Duodenal mucosa (tissue), 2 donors: Measurements from ENCODE around the gene ARL6IP4.

Experiments used
- H3K27ac ChIP-seq: one replicate; pipeline ENCODE4 v1.7.0; 2013; ENCODE audit warnings: low read depth, low read length
- H3K27me3 ChIP-seq, 2 donors: one replicate each; pipeline ENCODE4 v1.7.0; 2013; ENCODE audit warnings: low read length in 2 of 2, control low read depth in 1 of 2; ENCODE audit not compliant: insufficient read depth in 2 of 2, control insufficient read depth in 1 of 2
- H3K36me3 ChIP-seq, 2 donors: one replicate each; pipeline ENCODE4 v1.7.0; 2013; ENCODE audit warnings: low read length in 2 of 2, control low read depth in 1 of 2; ENCODE audit not compliant: insufficient read depth in 2 of 2, control insufficient read depth in 1 of 2
- H3K4me1 ChIP-seq, 2 donors: one replicate each; pipeline ENCODE4 v1.7.0; 2013; ENCODE audit warnings: low read length in 2 of 2, control low read depth in 1 of 2; ENCODE audit not compliant: insufficient read depth in 2 of 2, control insufficient read depth in 1 of 2
- H3K4me3 ChIP-seq, 2 donors: one replicate each; pipeline ENCODE4 v1.7.0; 2013; ENCODE audit warnings: low read length in 2 of 2, low read depth in 1 of 2
- H3K9ac ChIP-seq, 2 donors: one replicate each; pipeline ENCODE4 v1.7.0; 2013; ENCODE audit warnings: low read length in 2 of 2, low read depth in 1 of 2
- H3K9me3 ChIP-seq, 2 donors: one replicate each; pipeline ENCODE4 v1.7.0; 2013; ENCODE audit warnings: low read length in 2 of 2, control low read depth in 1 of 2; ENCODE audit not compliant: control insufficient read depth in 1 of 2

ARL6IP4 gene

DNA sequence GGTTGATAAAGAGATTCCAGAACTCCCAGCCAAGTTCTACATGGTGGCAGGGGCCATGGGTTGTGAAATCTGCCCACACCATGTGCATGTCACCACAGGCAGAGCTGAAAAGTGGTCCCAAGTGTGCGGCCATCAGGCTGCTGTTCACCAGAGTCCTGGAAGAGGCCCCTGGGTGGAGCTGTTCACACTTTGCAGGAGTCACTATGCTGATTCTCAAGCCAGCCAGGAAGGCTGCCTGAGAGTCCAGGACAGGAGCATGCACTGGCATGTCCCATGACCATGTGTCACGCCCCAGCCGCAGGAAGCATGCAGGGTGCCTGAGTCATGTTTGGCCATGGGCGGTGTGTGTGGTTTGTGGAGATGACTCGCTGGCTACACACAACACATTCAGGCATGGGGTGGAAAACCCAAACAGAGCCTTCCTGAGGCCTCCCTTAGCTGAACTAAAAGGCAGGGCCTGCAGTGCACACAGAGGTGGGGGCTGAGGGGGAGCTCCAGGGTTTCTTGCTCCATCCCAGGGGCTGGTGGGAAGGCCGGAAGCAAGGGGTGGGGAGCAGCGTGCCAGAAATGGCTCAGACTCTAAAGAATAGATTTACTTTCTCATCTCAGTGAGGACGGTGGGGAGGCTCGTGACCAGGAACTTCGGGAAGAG is 33.7 kb upstream of the ARL6IP4 start:
- H3K9ac ChIP-seq: no peak overlapping the region

DNA sequence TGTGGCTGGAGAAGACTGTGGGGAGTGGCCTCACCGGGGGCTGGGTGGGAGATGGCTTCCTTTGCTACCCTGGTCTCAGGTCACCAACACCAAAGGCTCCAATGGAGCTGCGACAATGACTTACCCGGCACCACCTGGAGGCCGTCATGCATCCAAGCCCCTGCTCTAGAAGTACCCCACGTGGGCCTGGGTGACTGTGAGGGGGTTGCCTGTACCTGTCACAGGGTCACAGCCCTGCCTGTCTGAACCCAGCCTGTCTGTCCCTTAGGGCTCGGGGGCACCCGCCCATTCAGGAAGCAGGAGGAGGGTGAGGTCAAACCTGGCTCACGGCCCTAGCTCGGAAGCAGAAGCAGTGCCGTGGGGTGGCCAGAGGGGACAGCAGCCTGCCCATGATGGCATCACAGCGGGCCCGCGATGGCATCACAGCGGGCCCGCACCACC is 33.1 kb upstream of the ARL6IP4 start:
- Histone ChIP-seq H3K4me1 (peaks cover 42 to 44% of the 10 kb centered on the region in 2 donors), H3K4me3 (no peak overlapping the region), H3K27me3 (no peaks in the 10 kb centered on the region), H3K9me3 (no peaks in the 10 kb centered on the region), H3K36me3 (no peaks in the 10 kb centered on the region), H3K9ac (no peak overlapping the region), H3K27ac (peak overlapping the region; percentile 28)

More for the DNA sequence above, 33.7 kb upstream of the ARL6IP4 start:
- no peak overlapping the region for H3K27ac ChIP-seq
- no peaks in the 10 kb centered on the region for H3K36me3 ChIP-seq
- H3K4me3 ChIP-seq: no peak overlapping the region
- peaks cover 38 to 40% of the 10 kb centered on the region in 2 donors for H3K4me1 ChIP-seq
- H3K27me3 ChIP-seq: no peaks in the 10 kb centered on the region
- H3K9me3 ChIP-seq: no peaks in the 10 kb centered on the region

DNA sequence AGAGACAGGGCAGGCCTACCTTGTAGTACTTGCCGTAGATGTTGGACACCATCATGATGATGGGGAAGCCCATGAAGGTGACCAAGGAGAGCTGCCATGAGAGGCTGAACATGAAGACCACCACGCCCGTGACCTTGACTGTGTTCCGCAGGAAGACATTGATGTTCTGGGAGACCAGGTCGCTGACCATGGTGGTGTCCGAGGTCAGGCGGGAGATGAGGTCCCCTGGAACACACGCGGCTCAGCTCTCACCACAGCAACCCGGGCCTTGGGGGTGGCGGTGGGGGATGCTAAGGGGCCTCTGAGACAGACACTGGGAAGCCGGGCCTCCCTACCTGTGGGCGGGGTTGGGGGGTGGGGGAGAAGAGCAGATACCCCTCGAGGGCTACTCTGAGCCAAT is 31.9 kb upstream of the ARL6IP4 start:
- H3K27ac ChIP-seq: no peak overlapping the region

DNA sequence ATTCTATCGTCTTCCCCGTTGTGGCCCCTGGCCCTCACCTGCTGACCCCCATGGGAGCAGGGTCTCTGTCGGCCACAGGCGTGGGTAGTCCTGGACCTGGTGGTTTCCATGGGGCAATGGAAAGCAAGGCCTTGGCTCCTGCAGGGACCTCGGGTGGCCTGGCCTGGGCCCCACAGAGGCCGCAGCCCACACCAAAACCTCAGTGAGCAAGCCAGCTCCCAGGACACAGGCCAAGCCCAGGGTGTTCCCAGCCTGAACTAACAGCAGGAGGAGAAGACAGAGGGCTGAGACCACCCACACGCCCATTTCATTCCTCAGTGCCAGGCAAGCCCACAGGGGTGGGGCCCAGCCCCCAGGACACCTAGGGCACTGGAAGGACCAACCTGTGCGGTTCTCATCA is 31.1 kb upstream of the ARL6IP4 start:
- Histone ChIP-seq H3K4me1 (peaks cover 37% of the 10 kb centered on the region in 2 donors), H3K9ac (no peak overlapping the region), H3K36me3 (no peaks in the 10 kb centered on the region), H3K9me3 (no peaks in the 10 kb centered on the region), H3K27me3 (no peaks in the 10 kb centered on the region), H3K27ac (no peak overlapping the region), H3K4me3 (no peak overlapping the region)

More for the DNA sequence above, 31.9 kb upstream of the ARL6IP4 start:
- no peak overlapping the region for H3K4me3 ChIP-seq
- H3K4me1 ChIP-seq: peaks cover 41% of the 10 kb centered on the region in 2 donors
- H3K9me3 ChIP-seq: no peaks in the 10 kb centered on the region
- no peaks in the 10 kb centered on the region for H3K27me3 ChIP-seq
- H3K9ac ChIP-seq: no peak overlapping the region
- no peaks in the 10 kb centered on the region for H3K36me3 ChIP-seq

DNA sequence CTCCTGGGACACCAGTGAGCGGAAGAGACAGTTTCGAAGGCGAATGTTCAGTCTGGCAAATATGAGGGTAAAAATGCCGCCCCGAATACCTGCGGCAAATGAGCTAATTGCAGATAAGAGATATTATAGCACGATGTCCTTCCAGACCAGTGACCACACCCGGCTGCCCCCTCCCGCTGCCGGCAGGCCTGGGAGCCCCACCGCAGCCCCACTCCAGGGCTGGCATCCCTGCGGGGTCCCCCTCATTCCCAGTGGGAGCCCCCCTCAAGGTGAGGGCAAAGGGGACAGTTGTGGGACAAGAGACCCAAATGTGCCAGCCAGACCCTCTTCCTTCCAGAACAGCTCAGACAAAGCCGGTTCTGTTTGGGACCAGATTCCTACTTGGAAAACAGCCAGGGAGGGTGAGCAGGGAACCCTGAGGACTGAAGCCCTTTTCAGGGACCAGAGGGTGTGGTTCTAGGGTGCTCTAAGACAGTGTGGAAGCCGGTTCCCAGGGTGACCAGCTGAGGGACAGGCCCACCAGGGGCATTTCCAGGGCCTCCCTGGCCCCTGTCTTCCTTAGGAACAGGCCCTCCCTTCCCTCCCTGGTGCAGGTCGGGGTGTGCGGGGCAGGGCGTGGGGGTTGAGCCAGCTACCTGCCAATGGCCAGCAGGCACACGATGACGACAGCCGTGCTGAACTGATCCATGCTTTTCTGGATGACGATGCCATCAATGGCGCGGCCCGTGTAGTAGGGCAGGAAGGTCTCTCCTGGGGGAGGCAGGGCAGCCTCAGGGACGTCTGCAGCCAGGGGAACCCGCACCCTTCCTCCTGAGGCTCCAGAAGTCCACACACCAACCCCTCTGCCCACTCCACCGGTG is 30.4 kb upstream of the ARL6IP4 start:
- peaks cover 30 to 31% of the 10 kb centered on the region in 2 donors for H3K4me1 ChIP-seq
- H3K27ac ChIP-seq: no peak overlapping the region
- H3K36me3 ChIP-seq: no peaks in the 10 kb centered on the region
- no peak overlapping the region for H3K9ac ChIP-seq
- H3K9me3 ChIP-seq: no peaks in the 10 kb centered on the region
- no peak overlapping the region for H3K4me3 ChIP-seq
- H3K27me3 ChIP-seq: no peaks in the 10 kb centered on the region

DNA sequence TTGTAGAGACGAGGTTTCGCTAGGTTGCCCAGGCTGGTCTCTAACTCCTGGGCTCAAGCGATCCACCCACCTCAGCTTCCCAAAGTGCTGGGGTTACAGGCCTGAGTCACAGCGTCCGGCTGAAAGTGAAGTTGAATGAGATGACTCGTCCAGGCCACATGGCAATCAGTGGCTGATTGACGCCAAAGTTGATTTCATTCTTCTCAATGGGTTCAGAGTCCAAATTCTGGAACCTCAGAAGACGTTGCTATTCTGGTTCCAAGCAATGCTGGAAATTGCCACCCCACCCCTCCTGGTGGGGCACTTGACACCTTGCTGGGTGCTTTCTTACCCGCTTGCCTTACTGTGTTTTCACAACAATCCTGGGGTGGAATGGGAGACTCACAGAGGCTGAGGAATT is 29.1 kb upstream of the ARL6IP4 start:
- Histone ChIP-seq H3K4me3 (no peak overlapping the region), H3K27ac (no peak overlapping the region), H3K27me3 (no peaks in the 10 kb centered on the region), H3K36me3 (no peaks in the 10 kb centered on the region), H3K9me3 (no peaks in the 10 kb centered on the region), H3K4me1 (peaks cover 27 to 29% of the 10 kb centered on the region in 2 donors), H3K9ac (no peak overlapping the region)

DNA sequence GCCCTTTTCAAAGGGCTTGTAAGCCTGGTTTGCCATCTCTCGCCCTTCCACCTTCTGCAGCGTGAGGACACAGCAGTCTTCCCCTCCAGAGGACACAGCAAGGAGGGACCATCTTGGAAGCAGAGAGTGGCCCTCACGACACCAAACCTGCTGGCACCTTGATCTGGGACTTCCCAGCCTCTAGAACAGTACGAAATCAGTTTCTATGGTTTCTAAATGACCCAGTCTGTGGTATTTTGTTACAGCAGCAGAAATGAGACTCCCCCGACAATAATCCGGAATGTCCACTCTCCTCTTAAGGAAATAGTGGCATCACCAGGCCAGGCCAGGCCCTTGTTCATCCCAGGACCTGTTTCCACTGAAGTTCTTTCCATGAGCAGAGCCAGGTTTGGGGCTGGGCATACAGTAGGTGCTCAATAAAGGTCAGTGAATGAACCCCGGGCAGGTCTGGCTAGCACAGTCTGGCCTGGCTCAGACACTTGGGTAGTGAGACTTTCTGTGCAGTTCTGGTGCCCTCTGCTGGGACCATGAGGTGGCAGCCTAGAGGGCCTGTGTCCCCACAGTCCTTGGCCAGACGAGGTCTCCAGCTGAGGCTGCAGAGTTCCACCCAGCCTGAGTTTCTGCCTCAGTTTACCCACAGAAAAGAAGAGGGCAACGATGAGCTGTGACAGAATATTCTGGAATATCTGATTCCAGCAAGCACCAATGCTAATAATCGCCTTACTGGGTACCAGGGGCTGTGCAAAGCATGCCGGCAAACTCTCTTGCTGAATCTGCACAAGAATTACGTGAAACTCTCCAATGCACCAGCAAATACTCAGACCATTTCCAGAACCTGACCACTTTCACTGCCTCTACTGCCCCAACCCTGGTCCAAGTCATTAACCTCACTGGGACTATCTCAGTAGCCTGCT is 28.2 kb upstream of the ARL6IP4 start:
- H3K9me3 ChIP-seq: no peaks in the 10 kb centered on the region
- H3K27me3 ChIP-seq: no peaks in the 10 kb centered on the region
- no peaks in the 10 kb centered on the region for H3K36me3 ChIP-seq
- peaks cover 18 to 20% of the 10 kb centered on the region in 2 donors for H3K4me1 ChIP-seq
- no peak overlapping the region for H3K4me3 ChIP-seq
- no peak overlapping the region for H3K27ac ChIP-seq
- peak overlapping the region in 1 of 2 donors; percentile 4 for H3K9ac ChIP-seq

DNA sequence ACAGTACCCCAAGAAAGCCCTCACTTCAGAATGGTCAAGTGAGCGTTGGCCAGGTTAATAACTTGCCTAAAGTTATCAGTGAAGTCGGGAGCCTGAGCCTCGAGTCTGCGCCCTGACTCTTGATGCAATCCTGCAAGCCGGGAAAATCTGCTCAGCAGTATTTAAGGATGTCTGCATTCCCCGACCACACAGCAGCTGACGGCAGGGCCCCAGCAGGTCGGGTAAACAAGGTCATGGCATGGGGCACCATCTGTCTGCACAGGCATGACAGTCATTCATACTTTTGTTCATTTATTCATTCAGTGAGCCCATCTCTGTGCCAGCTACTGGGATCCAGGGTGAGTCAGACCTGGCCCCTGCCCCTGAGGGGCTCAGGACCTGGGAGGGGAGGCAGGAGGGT is 25.3 kb upstream of the ARL6IP4 start:
- Histone ChIP-seq H3K4me3 (no peak overlapping the region), H3K36me3 (peaks cover 0 to 4% of the 10 kb centered on the region in 2 donors), H3K27ac (no peak overlapping the region), H3K4me1 (peaks cover 13 to 15% of the 10 kb centered on the region in 2 donors), H3K9ac (no peak overlapping the region), H3K9me3 (no peaks in the 10 kb centered on the region), H3K27me3 (no peaks in the 10 kb centered on the region)

DNA sequence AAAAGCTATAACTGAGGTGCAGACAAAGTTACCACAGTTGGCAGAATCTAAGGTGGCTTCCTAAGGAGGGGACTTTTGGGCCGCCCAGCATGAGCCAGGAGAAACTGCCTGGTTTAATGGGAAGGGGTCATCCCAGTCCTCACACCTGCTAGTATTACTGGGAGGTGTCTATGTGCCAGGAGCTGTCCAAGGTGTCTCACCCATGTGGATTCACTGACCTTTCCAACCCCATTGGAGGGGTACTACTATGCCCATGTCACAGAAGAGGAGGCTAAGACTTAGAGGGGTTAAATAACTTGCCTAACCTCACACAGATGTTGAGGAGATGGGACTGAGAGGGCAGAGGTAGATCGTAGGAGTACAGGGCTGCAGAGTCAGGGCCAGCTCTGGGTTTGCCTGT is 24.4 kb upstream of the ARL6IP4 start:
- Histone ChIP-seq H3K9me3 (no peaks in the 10 kb centered on the region), H3K27me3 (no peaks in the 10 kb centered on the region), H3K27ac (no peak overlapping the region)

More for the DNA sequence above, 24.4 kb upstream of the ARL6IP4 start:
- Histone ChIP-seq H3K4me1 (peaks cover 13 to 15% of the 10 kb centered on the region in 2 donors), H3K9ac (no peak overlapping the region), H3K36me3 (peaks cover 0 to 4% of the 10 kb centered on the region in 2 donors), H3K4me3 (no peak overlapping the region)
